Lung (tissue), 16 donors: ENCODE data around the gene OR8B8. TPM values are rescaled to one million over a fixed set of nuclear protein-coding genes. Genes with fewer than 3 reads are reported as not detected.

Experiments used
- ATAC-seq: fragments of 200-7000 bp; cut with Tn5 transposase; one replicate; pipeline ENCODE4 v1.9.1; 2020; ENCODE audit warnings: moderate number of reproducible peaks; ENCODE audit not compliant: insufficient read depth, low FRiP score
- DNase-seq, 3 donors: peaks; one replicate each; pipeline ENCODE4 v3.0.0-alpha.2; 2013 to 2017
- H3K27ac ChIP-seq, 2 donors: one replicate each; pipeline ENCODE4 v1.5.1; 2013; ENCODE audit warnings: mild to moderate bottlenecking in 2 of 2, moderate library complexity in 2 of 2, control low read depth in 1 of 2, inconsistent platforms in 1 of 2, low read depth in 1 of 2, low read length in 1 of 2
- H3K27me3 ChIP-seq, 3 donors: one replicate each; pipeline ENCODE4 v1.5.1; 2013; ENCODE audit warnings: low read length in 2 of 3; ENCODE audit not compliant: control insufficient read depth in 3 of 3, insufficient read depth in 3 of 3
- H3K36me3 ChIP-seq, 4 donors: one replicate each; pipeline ENCODE4 v1.5.1; 2013; ENCODE audit warnings: low read length in 4 of 4, mild to moderate bottlenecking in 1 of 4, moderate library complexity in 1 of 4; ENCODE audit not compliant: control insufficient read depth in 4 of 4, insufficient read depth in 4 of 4
- H3K4me1 ChIP-seq, 5 donors: one replicate each; pipeline ENCODE4 v1.5.1; 2013; ENCODE audit warnings: low read length in 5 of 5, mild to moderate bottlenecking in 2 of 5, moderate library complexity in 1 of 5; ENCODE audit not compliant: control insufficient read depth in 5 of 5, insufficient read depth in 5 of 5
- H3K4me3 ChIP-seq: one replicate; pipeline ENCODE4 v1.5.1; 2013; ENCODE audit warnings: mild to moderate bottlenecking, control low read depth, moderate library complexity
- H3K9ac ChIP-seq, 2 donors: one replicate each; pipeline ENCODE4 v1.5.1; 2013; ENCODE audit warnings: low read length in 2 of 2, control low read depth in 1 of 2; ENCODE audit not compliant: insufficient read depth in 1 of 2
- H3K9me3 ChIP-seq, 4 donors: one replicate each; pipeline ENCODE4 v1.5.1; 2013; ENCODE audit warnings: low read length in 3 of 4, mild to moderate bottlenecking in 1 of 4, moderate library complexity in 1 of 4; ENCODE audit not compliant: control insufficient read depth in 4 of 4, insufficient read depth in 3 of 4
- CTCF ChIP-seq: IDR thresholded peaks from 2 replicates; pipeline ENCODE4 v1.5.1; 2012; ENCODE audit warnings: mild to moderate bottlenecking; ENCODE audit errors: control extremely low read depth, extremely low read depth
- WGBS, 2 donors: extraction: QIAGEN DNeasy Blood & Tissue Kit; methylation state at CpG; one replicate each; pipeline ENCODE4 v1.1.7; 2013; 5-methylcytosine and 5-hydroxymethylcytosine counted together
- long read RNA-seq, 5 donors: transcript quantifications; one replicate each; lab custom pipeline, GENCODE V29; 2026
- polyA plus RNA-seq, 2 donors: library from polyadenylated mRNA; stranded (reverse); fragments of 200-250 nt; gene quantifications; one replicate each; pipeline ENCODE4 v1.2.1, GENCODE V29; 2013
- total RNA-seq, 2 donors: library from RNA; depleted of rRNA in 1 of 2; stranded (reverse); fragments of >200 nt in 1 of 2; gene quantifications; one replicate each; pipeline ENCODE4 v1.2.1, GENCODE V29; 2014 to 2021
- donor health status: control.
- donor health status: control.
- donor health status: Bipolar disorder and iron deficiency.
- donor health status: healthy.
- donor health status: DM: yes; HTN: yes; CAD: no.

OR8B8 gene
- total RNA-seq (not detected), polyA plus RNA-seq (not detected)
- long read RNA-seq, donor 1 = 0 reads
- long read RNA-seq, donor 2 = 0 reads
- long read RNA-seq, donor 3 = 0 reads
- long read RNA-seq, donor 4 = 0 reads
- long read RNA-seq, donor 5 = 0 reads

- H3K9ac ChIP-seq = no peak within 1 kb of the TSS
- H3K9me3 ChIP-seq = peaks cover 0 to 3% (median 0%) of the 10 kb centered on the region in 4 donors
- H3K4me1 ChIP-seq = no peaks in the 10 kb centered on the region
- H3K27me3 ChIP-seq = no peaks in the 10 kb centered on the region
- no peak for TF ChIP-seq CTCF
- no peak for DNase-seq
- ATAC-seq = no peak
- 94 to 100% methylated on average over 1 of the region's 1 CpG for WGBS, 2 donors
- no peak within 1 kb of the TSS for H3K4me3 ChIP-seq
- H3K27ac ChIP-seq = no peak within 1 kb of the TSS
- H3K36me3 ChIP-seq = no peaks in the 10 kb centered on the region
These were observed at the start of gene OR8B8 for GRCh38 chr11:124445646-124446150. Gene OR8B8 (minus strand): TSS chr11:124445696. CDS start chr11:124441085, 4,611 bp downstream.

GRCh38 chr11:124493016-124493655 lies 47.6 kb upstream of the OR8B8 start:
- no peak overlapping the region for H3K4me3 ChIP-seq
- ATAC-seq = no peak
- H3K27me3 ChIP-seq = no peaks in the 10 kb centered on the region
- H3K4me1 ChIP-seq = no peaks in the 10 kb centered on the region
- DNase-seq = peak in 1 of 3 donors; percentile 36
- no peak overlapping the region for H3K9ac ChIP-seq
- H3K36me3 ChIP-seq = no peaks in the 10 kb centered on the region
- H3K9me3 ChIP-seq = no peaks in the 10 kb centered on the region
- no peak for TF ChIP-seq CTCF
- H3K27ac ChIP-seq = no peak overlapping the region
- 80 to 91% methylated on average over 4 of the region's 4 CpGs for WGBS, 2 donors

- no peaks in the 10 kb centered on the region for H3K36me3 ChIP-seq
- 68 to 77% methylated on average over 4 of the region's 4 CpGs for WGBS, 2 donors
- TF ChIP-seq CTCF = no peak
- peaks cover 0 to 3% (median 0%) of the 10 kb centered on the region in 3 donors for H3K27me3 ChIP-seq
- DNase-seq = no peak
- no peak overlapping the region for H3K27ac ChIP-seq
- peaks cover 0 to 2% (median 0%) of the 10 kb centered on the region in 4 donors for H3K9me3 ChIP-seq
- no peaks in the 10 kb centered on the region for H3K4me1 ChIP-seq
- no peak overlapping the region for H3K4me3 ChIP-seq
- no peak for ATAC-seq
- no peak overlapping the region for H3K9ac ChIP-seq
These were observed 37.9 kb upstream of the OR8B8 start for GRCh38 chr11:124483422-124483821.
